HG02840 (cell line): ENCODE data around the gene TBC1D5.

ENCODE experiments used
- ATAC-seq: cut with Tn5 transposase; IDR thresholded peaks from one replicate; pipeline ENCODE4 v1.9.1; 2021; ENCODE audit warnings: mild to moderate bottlenecking, moderate library complexity, moderate number of reproducible peaks; ENCODE audit not compliant: unreplicated experiment, low FRiP score

Gene TBC1D5

GRCh38 chr3:17260257-17260656 is 482.2 kb downstream of the TBC1D5 start:
- ATAC-seq = no peak

- no peak for ATAC-seq
Measured at GRCh38 chr3:17259685-17260084, 482.7 kb downstream of the TBC1D5 start.

GRCh38 chr3:17258823-17259436 is 483.5 kb downstream of the TBC1D5 start:
- ATAC-seq = no peak

- no peak for ATAC-seq
Measured at GRCh38 chr3:17257269-17257668, 485.2 kb downstream of the TBC1D5 start.

GRCh38 chr3:17243621-17244020 is 498.8 kb downstream of the TBC1D5 start:
- no peak for ATAC-seq

GRCh38 chr3:17239417-17239816 is 503.0 kb downstream of the TBC1D5 start:
- no peak for ATAC-seq

GRCh38 chr3:17238023-17238422 is 504.4 kb downstream of the TBC1D5 start:
- ATAC-seq = no peak

GRCh38 chr3:17235310-17235709 is 507.1 kb downstream of the TBC1D5 start:
- ATAC-seq = no peak

- no peak for ATAC-seq
Measured at GRCh38 chr3:17234382-17234781, 508.0 kb downstream of the TBC1D5 start.

GRCh38 chr3:17233398-17233800 is 509.0 kb downstream of the TBC1D5 start:
- ATAC-seq = peak; percentile 67

GRCh38 chr3:17232442-17232841 is 510.0 kb downstream of the TBC1D5 start:
- ATAC-seq = no peak

- no peak for ATAC-seq
Measured at GRCh38 chr3:17231537-17232261, 510.7 kb downstream of the TBC1D5 start.

- no peak for ATAC-seq
Measured at GRCh38 chr3:17227472-17227871, 515.0 kb downstream of the TBC1D5 start.

- ATAC-seq = no peak
Measured at GRCh38 chr3:17221529-17221928, 520.9 kb downstream of the TBC1D5 start.

- no peak for ATAC-seq
Measured at GRCh38 chr3:17219593-17219992, 522.8 kb downstream of the TBC1D5 start.

GRCh38 chr3:17218587-17218986 is 523.8 kb downstream of the TBC1D5 start:
- no peak for ATAC-seq

- ATAC-seq = no peak
Measured at GRCh38 chr3:17217588-17217987, 524.8 kb downstream of the TBC1D5 start.

- ATAC-seq = no peak
Measured at GRCh38 chr3:17213102-17213501, 529.3 kb downstream of the TBC1D5 start.

GRCh38 chr3:17207979-17208378 is 534.5 kb downstream of the TBC1D5 start:
- ATAC-seq = no peak

- no peak for ATAC-seq
Measured at GRCh38 chr3:17207019-17207418, 535.4 kb downstream of the TBC1D5 start.

GRCh38 chr3:17204049-17204650 is 538.3 kb downstream of the TBC1D5 start:
- no peak for ATAC-seq

- no peak for ATAC-seq
Measured at GRCh38 chr3:17201538-17201937, 540.9 kb downstream of the TBC1D5 start.
